CD4-positive, alpha-beta T cell treated with Interleukin-12 subunit alpha and Interleukin-12 subunit beta, for 1 hour (primary cell): Measurements from ENCODE around the gene RAB44.
"Not testable (repeated sequence)": the region's sequence is repeated elsewhere in the genome, so short reads cannot be mapped to it uniquely, and the experiment has no call there.

ENCODE experiments used
- DNase-seq: peaks from one replicate; pipeline ENCODE4 v3.0.0-alpha.2; 2020

RAB44 gene

DNA sequence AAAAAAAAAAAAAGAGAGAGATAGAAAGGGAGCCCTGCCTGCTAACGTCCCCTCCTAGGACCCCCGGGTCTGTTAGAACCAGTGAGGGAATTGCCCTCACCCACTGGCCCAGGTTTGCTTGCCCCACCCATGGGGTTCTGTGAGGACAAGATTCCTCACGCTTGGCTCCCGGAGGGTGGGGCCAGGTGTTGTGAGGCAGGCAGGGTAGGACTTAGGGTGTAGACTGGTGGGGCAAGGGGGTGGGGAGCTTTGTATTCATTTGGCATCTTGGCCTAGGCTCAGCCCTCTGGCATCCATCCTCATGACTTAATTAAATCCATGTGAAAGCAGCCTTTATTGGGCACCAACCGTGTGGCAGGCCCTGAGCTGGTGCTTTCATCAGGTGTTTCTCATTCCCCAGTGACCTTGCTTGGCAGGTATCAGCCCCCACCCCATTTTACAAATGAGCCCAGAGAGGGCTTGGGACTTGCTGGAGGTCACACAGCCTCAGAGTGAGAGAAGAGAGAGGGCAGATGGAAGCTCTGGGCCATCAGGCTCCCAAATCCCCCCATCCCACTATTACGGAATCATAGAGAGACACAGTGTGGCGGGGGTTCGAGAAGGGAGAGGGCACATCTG, 19.0 kb downstream of the RAB44 start:
- no peak for DNase-seq

GRCh38 chr6:36717231-36717825, 19.7 kb downstream of the RAB44 start:
- DNase-seq, result no peak

GRCh38 chr6:36717871-36718540, 20.4 kb downstream of the RAB44 start:
- no peak for DNase-seq

GRCh38 chr6:36718560-36718959, 20.9 kb downstream of the RAB44 start:
- DNase-seq, result no peak

- DNase-seq, result no peak
Observed at GRCh38 chr6:36719126-36719525, 21.5 kb downstream of the RAB44 start.

DNA sequence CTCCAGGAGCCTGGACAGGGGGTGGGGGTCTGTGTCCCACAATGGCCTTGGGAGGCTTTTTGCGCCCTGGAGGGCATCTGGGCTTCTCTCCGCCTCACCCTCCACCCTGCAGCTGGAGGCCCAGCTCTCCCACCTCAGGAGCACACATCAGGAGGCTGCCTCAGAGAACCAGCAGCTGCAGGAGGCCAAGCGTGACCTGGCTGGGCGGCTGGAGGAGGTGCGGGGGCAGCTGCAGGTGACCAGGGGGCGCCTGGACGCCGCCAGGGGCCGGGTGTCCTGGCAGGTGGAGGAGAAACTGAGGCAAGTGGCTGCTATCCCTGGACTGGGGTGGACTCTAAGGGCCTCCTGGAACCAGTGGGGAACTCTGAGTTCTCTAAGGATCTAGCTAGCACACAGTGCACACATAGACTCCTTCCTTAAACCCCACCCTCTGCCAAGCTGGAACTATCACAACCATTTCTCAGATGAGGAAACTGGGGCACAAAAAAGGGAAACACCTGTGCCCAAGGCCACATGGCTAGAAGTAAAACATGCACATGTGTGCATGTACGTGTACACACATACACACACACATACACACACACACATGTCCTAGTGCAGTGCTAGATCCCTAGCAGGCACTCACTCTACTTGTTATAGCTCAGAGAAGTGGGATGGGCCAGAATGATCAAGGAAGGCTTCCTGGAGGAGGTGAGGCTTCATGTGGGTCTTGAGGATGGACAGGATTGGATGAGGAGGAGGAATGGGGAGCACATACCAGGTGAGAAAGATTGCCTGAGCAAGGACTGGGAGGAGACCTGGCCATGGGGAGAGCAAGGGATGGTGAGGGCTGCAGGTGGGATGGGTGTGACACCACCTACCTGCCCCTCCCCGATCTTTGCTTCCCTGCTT, 22.9 kb downstream of the RAB44 start:
- DNase-seq, result no peak

DNA sequence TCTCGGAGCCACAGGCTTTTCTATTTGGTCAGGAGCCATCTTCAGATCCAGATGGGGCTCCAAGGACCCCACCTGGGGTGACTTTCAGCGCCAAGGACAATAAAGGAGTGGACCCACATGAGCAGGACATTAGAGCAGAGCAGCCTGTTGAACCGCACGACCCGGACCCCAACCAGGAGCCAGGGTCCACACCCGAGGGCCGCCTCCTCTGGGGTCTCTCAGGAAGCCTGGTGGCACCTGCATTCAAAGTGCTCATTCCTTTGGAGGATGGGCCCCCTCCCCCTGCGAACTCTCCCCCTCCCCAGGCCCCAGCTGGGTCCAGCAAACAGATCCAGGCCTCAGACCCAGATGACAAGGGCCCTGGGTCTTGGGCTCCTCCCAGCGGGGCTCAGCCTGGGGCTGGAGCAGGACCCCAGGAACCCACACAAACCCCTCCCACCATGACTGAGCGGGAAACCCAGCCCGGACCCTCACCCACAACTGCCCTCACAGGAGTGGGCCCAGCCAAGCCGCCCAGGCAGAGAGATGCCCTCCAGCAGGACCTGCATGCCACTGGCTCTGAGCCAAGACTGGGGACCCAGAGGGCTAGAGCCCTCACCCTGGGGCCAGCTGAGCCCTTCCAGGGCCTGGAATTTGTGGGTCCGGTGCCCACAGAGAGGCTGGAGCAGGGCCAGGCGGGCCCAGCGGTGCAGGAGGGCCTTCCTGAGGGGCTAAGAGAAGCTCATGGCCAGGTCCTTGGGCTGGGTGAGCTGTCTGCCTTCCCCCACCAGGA, 23.9 kb downstream of the RAB44 start:
- no peak for DNase-seq

DNA sequence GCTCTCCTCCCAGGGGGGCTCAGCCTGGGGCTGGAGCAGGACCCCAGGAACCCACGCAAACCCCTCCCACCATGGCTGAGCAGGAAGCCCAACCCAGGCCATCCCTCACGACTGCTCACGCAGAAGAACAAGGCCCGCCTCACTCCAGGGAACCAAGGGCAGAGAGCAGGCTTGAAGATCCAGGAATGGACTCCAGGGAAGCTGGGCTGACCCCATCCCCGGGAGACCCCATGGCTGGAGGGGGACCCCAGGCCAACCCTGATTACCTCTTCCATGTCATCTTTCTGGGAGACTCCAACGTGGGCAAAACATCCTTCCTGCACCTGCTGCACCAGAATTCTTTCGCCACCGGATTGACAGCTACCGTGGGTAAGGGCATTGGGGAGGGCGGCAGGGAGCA, 24.7 kb downstream of the RAB44 start:
- DNase-seq, result no peak

DNA sequence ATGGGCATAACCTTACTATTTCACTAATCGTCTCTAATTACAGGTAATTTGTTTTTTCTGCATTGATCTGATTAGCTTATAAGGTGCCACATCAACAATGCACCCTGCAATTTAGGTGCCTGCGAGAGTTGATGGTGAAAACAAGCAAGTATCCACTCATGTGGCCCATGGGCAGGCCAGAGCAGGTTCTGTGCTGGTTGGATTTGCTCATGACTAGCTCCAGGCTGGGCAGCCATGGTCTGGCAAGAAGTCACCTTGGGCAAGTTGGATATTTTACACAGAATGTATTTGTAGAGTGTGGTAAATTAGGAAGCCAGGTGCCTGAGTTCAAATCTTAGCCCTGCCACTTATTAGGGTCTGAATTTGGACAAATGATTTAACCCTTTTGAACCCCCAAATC, 25.3 kb downstream of the RAB44 start:
- DNase-seq, result no peak

DNA sequence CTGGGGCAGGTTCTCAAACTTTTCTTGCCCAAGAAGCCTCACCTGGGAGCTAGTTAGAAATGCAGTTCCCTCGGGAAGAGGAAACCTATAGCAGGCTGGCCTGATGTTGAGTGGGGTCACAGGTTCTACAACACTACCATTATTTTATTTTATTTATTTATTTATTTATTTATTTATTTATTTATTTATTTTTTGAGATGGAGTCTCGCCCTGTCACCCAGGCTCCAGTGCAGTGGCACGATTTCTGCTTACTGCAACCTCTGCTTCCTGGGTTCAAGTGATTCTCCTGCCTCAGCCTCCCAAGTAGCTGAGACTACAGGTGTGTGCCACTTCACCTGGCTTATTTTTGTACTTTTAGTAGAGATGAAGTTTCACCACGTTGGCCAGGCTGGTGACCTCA, 26.4 kb downstream of the RAB44 start:
- DNase-seq, result not testable (repeated sequence)

DNA sequence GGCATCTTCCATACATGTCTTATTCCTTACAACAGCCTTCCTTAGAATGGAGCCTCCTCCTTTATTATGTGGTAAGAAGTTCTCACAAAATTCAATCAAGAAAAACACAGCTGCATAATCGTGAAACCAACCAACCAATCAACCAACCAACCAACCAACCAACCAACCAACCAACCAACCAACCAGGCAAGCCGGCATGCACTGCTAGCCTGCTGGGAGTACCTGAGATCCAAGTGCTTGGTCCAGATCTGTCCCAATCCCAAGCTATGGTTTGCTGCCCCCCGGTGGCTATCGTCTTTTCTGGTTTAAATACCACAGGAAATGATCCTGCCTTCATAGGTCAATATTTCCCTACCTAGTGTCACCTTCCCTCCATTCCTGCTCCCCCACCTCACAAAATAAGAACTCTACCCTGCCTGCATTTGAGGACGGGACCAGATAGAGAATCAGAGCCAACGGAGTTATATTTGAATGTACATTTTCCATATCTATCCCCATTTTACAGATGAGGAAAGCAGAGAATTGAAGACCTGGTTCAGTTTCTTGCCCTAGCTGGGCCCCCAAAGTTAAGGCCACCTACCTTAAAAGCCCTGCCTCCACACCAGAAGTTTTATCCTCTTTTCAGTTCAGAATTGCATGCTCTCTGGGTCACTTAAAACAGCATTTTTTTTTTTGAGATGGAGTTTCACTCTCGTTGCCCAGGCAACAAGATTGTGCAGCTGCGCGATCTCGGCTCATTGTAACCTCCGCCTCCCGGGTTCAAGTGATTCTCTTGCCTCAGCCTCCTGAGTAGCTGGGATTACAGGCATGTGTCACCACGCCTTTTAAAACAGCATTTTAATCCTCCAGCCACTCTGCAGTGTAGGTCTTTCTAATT, 27.1 kb downstream of the RAB44 start:
- peak; percentile 43 for DNase-seq

DNA sequence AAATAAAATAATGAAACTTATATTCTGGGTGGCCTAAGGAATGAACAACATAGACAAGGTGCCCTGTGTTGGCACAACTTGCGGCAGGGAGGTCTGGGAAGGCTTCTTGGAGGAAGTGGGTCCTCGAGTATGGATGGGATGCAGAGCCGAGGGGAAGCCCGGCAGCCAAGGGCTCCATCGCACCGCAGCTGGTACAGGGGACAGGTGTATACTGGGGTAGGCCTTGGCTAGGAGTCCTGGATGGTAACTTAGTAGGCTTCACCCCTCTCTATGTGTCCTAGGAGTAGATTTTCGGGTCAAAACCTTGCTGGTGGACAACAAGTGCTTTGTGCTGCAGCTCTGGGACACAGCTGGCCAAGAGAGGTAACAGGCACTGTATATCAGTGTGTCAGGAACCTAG, 28.0 kb downstream of the RAB44 start:
- DNase-seq, result no peak

DNA sequence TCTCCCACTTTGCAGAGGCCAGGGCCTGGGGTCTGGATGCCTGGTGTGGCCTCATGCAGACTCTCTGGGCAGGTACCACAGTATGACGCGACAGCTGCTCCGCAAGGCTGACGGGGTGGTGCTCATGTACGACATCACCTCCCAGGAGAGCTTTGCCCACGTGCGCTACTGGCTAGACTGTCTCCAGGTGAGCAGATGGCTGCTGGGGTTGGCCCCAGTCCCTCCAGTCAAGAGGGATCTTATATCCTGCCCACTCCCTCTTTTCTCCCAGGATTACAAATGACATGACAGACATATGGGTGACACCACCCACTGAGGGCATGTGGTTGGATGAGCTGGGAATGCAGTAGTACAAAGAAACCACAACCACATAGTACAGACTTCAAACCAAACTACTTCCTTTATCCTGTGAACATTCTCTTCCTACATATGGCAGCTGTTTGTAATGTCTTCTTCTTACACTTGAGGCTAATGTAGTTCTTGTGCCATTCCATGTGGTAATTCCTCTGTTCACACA, 29.9 kb downstream of the RAB44 start:
- no peak for DNase-seq

- no peak for DNase-seq
Observed at GRCh38 chr6:36728289-36729160, 30.9 kb downstream of the RAB44 start.

DNA sequence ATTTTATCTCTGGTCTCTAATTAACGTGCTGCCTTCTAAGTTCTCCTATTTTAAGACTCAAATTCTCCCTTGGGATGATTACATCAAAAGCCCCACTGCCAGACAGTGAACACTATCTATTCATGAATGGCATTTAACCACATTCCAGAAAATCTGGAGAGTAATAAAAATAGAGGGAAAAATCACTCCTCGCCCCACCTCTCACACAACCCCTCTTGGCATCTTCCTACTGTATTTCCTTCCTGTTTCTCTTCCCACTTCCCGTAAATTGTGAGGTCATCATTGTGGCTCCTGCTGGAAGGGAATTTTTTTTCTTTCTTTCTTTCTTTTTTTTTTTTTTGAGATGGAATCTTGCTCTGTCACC, 31.5 kb downstream of the RAB44 start:
- DNase-seq, result no peak

GRCh38 chr6:36730424-36731380, 33.1 kb downstream of the RAB44 start:
- no peak for DNase-seq

DNA sequence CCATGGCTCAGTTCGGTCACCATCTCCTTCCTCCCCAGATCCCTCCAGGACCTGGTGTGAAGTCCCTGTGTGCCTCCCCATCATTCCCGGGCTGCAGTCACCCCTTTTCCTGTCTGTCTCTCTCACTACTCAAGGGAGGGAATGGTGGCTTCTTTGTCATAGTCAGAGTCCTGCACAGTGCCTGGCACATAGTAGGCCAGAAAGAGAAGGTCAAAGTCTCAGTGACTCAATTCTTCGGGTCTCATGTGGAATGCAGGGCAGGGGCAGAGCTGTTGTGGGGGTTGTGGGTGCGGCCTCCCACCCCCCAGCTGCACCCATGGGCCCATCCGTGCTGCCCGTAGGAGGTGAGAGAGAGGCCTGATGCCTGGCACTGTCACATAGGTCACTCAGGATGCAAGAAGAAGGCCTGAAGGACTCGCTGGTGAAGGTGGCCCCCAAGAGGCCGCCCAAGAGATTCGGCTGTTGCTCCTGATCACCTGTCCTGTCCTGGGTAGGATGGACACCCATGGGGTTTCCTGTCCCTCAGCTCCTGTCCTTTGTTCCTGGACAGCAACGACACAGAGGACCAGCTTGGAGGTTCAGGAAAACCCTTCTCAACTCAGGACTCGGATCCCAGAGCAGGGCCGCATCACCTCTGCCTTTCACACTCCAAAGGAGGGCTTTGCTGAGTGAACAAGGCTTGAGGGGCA, 34.1 kb downstream of the RAB44 start:
- no peak for DNase-seq

GRCh38 chr6:36733300-36733699, 35.7 kb downstream of the RAB44 start:
- no peak for DNase-seq
